DMS153 treated with DMSO at 0.1 percent for 48 hours (cell line): ENCODE data around the gene PHLPP2.

Experiments used
- DNase-seq: peaks from one replicate; lab custom pipeline; 2025; ENCODE audit not compliant: unreplicated experiment; lab: John Stamatoyannopoulos, UW

The PHLPP2 gene

DNA sequence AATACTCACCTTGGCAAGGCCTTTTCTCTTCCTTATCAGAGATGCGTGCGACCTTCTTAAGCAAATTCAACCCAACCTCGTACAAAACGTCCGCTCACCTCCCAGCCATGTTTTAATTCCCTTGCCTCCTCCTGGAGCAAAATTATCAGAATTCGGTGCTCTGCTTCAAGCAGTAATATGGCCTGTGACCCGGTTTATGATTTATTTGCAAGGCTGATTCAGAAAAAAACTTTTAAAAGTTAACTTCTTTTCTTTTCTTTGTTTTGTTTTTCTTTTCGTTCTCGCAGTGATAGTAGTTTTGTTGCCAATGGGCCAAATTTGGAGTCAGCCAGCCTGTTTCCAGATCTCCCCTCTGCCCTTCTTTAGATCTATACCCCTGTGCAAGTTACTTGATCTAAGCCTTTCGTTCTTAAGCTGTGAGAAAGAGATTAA, at the start of gene PHLPP2:
Gene PHLPP2 (minus strand): TSS at position 382 of the 432 bp plus-strand sequence. CDS start 9,906 bp downstream, outside the sequence.
- no peak for DNase-seq

GRCh38 chr16:71771571-71771970, 47.1 kb upstream of the PHLPP2 start:
- no peak for DNase-seq

- no peak for DNase-seq
Observed at GRCh38 chr16:71769222-71769621, 44.7 kb upstream of the PHLPP2 start.

- DNase-seq: no peak
Observed at GRCh38 chr16:71767060-71767900, 42.8 kb upstream of the PHLPP2 start.

- no peak for DNase-seq
Observed at GRCh38 chr16:71762186-71762585, 37.7 kb upstream of the PHLPP2 start.

- DNase-seq: no peak
Observed at GRCh38 chr16:71761097-71761496, 36.6 kb upstream of the PHLPP2 start.

- DNase-seq: no peak
Observed at GRCh38 chr16:71758293-71758760, 33.8 kb upstream of the PHLPP2 start.

GRCh38 chr16:71754652-71755051, 30.2 kb upstream of the PHLPP2 start:
- DNase-seq: no peak

DNA sequence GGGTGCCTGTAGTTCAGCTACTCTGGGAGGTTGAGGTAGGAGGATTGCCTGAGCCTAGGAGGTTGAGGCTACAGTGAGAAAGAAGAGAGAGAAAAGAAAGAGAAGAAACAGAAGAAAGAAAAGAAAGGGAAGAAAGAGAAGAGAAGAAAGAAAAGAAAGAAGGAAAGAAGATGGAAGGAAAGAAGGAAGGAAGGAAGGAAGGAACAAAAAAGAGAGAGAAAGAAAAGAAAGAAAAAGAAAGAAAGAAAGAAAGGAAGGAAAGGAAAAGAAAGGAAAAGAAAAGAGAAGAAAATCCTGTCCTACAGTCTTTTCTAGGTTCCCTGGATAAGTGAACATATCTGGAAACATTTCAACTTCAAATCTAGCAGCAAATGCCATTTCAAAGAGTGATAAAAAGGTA, 29.6 kb upstream of the PHLPP2 start:
- no peak for DNase-seq

DNA sequence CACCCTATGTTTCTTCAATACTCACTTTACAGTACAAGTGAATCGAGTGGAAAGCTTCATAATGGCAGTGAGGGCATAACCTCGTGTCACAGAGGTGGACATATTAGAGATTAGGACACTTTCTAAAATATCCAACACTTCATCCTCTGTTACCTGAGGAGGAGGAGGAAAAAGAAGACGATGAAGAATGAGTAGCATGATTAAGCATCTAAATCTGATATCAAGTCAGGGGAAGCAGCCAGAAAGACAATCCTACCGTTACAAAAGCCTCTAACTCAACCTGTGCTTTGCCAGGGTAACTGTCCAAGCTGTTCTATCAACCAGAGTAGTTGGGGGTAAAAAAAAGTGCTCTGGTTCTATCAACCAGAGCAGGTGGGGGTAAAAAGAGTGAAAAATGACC, 23.7 kb upstream of the PHLPP2 start:
- DNase-seq: no peak

- peak; percentile 12 for DNase-seq
Observed at GRCh38 chr16:71746442-71747046, 22.0 kb upstream of the PHLPP2 start.

- no peak for DNase-seq
Observed at GRCh38 chr16:71738855-71739254, 14.4 kb upstream of the PHLPP2 start.

DNA sequence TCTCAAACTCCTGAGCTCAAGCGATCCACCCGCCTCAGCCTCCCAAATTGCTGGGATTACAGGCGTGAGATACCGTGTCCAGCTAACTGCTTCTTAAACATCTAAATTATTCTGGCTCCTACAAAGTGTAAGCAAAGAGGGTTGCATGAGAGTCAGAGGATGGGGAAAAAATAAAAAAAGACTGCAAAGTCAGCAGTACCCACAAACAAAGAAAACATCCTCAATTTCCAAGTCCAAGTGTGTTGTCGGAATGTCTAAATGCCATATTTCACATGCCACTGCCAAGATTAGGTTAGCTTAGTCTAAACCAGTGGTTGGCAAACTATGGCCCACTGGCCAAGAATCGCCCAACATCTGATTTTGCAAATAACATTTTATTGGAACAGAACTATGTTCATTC, 13.0 kb upstream of the PHLPP2 start:
- DNase-seq: no peak

GRCh38 chr16:71734511-71734910, 10.0 kb upstream of the PHLPP2 start:
- no peak for DNase-seq

- DNase-seq: no peak
Observed at GRCh38 chr16:71732587-71732986, 8.1 kb upstream of the PHLPP2 start.

DNA sequence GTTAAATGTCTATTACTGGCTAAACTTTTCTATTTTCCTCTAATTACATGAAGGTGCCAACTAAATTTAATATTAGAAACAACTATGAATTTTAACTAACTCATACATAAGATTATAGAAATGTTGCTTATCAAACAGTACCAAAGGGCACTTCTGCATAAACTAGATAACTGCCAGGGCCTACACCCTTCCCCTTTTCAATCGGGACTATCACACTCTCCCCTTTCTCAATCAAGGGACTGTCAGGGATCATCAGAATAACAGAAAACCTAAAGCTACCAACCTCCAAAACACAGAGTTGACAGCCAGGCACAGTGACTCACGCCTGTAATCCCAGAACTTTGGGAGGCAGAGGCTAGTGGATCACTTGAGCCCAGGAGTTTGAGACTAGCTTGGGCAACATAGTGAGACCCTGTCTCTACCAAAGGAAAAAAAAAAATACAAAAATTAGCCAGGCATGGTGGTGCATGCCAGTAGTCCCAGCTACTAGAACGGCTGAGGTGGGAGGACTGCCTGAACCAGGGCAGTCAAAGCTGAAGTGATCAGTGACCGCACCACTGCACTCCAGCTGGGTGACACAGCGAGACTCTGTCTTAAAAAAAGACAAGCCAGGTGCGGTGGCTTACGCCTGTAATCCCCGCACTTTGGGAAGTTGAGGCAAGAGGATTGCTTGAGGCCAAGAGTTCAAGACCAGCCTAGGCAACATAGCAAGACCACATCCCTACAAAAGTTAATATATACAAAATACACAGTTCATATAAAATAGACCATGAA, 3.2 kb upstream of the PHLPP2 start:
- DNase-seq: no peak

GRCh38 chr16:71726476-71727315, 2.2 kb upstream of the PHLPP2 start:
- DNase-seq: no peak

- peak; percentile 47 for DNase-seq
Observed at GRCh38 chr16:71723537-71724319, 773 bp downstream of the PHLPP2 start.

GRCh38 chr16:71722801-71723536, 1.5 kb downstream of the PHLPP2 start:
- peak; percentile 8 for DNase-seq
